Neural cell (in vitro differentiated cells): ENCODE results near the gene GALNT1. TPM values are rescaled to one million over a fixed set of nuclear protein-coding genes. Genes with fewer than 3 reads are reported as not detected.

Experiments used
- H2AFZ ChIP-seq: fragments of 200-600, 300-800 bp; sonication (generic), shearing (Covaris generic); 2 replicates; pipeline ENCODE4 v1.6.0; 2014; ENCODE audit warnings: low read depth, mild to moderate bottlenecking, antibody characterized with exemption, low read length, moderate library complexity
- H3F3A ChIP-seq: fragments of 200-600 bp; shearing (Covaris generic); 2 replicates; pipeline ENCODE4 v1.6.1; 2016; ENCODE audit warnings: mild to moderate bottlenecking, moderate library complexity, mixed read lengths, antibody characterized with exemption, low read length; ENCODE audit not compliant: insufficient read depth, poor library complexity, severe bottlenecking
- H3K27ac ChIP-seq: fragments of 200-600, 300-800 bp; sonication (generic), shearing (Covaris generic); 2 replicates; pipeline ENCODE4 v1.5.1; 2014; ENCODE audit warnings: mild to moderate bottlenecking, low read length, moderate library complexity
- H3K27me3 ChIP-seq: fragments of 300-800, 200-600 bp; sonication (generic), shearing (Covaris generic); 2 replicates; pipeline ENCODE4 v1.6.0; 2014; ENCODE audit warnings: mild to moderate bottlenecking, low read depth, low read length, moderate library complexity; ENCODE audit not compliant: insufficient read depth
- H3K36me3 ChIP-seq: fragments of 300-800, 200-600 bp; sonication (generic), shearing (Covaris generic); 2 replicates; pipeline ENCODE4 v1.5.1; 2014; ENCODE audit warnings: mild to moderate bottlenecking, antibody characterized with exemption, low read length, moderate library complexity; ENCODE audit not compliant: insufficient read depth
- H3K4me2 ChIP-seq: fragments of 300-800, 200-600 bp; sonication (generic), shearing (Covaris generic); 2 replicates; pipeline ENCODE4 v1.6.0; 2014; ENCODE audit warnings: mild to moderate bottlenecking, low read length
- H3K4me3 ChIP-seq: fragments of 300-800, 200-600 bp; sonication (generic), shearing (Covaris generic); 2 replicates; pipeline ENCODE4 v1.5.1; 2014; ENCODE audit warnings: mild to moderate bottlenecking, low read length, moderate library complexity
- H3K79me2 ChIP-seq: fragments of 200-600 bp; shearing (Covaris generic); replicated peaks from 2 replicates; pipeline ENCODE4 v1.6.0; 2014; ENCODE audit warnings: mild to moderate bottlenecking, low read length, moderate library complexity; ENCODE audit not compliant: insufficient read depth
- H3K9ac ChIP-seq: fragments of 300-800, 200-600 bp; sonication (generic), shearing (Covaris generic); 2 replicates; pipeline ENCODE4 v1.6.1; 2016; ENCODE audit warnings: mild to moderate bottlenecking, low read length, mixed read lengths
- H3K9me2 ChIP-seq: fragments of 200-600 bp; shearing (Covaris generic); 2 replicates; pipeline ENCODE4 v1.6.1; 2016; ENCODE audit warnings: mild to moderate bottlenecking, low read length, mixed read lengths; ENCODE audit not compliant: insufficient read depth
- H3K9me3 ChIP-seq: fragments of 200-600, 300-800 bp; sonication (generic), shearing (Covaris generic); 2 replicates; pipeline ENCODE4 v1.6.1; 2016; ENCODE audit warnings: mild to moderate bottlenecking, mixed run types, low read length, moderate library complexity, mixed read lengths
- H4K20me1 ChIP-seq: fragments of 200-600 bp; shearing (Covaris generic); 2 replicates; pipeline ENCODE4 v1.6.1; 2016; ENCODE audit warnings: mild to moderate bottlenecking, mixed run types; ENCODE audit not compliant: insufficient read depth
- CTCF ChIP-seq: fragments of 450-650 bp; IDR thresholded peaks from 2 replicates; pipeline ENCODE4 v1.5.1; 2014; ENCODE audit warnings: antibody characterized with exemption, mild to moderate bottlenecking, moderate library complexity; ENCODE audit not compliant: poor library complexity, severe bottlenecking
- EP300 ChIP-seq: fragments of 450-650 bp; conservative IDR thresholded peaks from 2 replicates; pipeline ENCODE4 v1.6.1; 2014; ENCODE audit warnings: antibody characterized with exemption, mild to moderate bottlenecking, moderate library complexity; ENCODE audit not compliant: poor library complexity, severe bottlenecking
- EZH2 ChIP-seq: fragments of 200-600, 300-800 bp; shearing (Covaris generic), sonication (generic); IDR thresholded peaks from 2 replicates; pipeline ENCODE4 v1.6.1; 2014; ENCODE audit warnings: antibody characterized with exemption, low read length, borderline replicate concordance, mild to moderate bottlenecking; ENCODE audit not compliant: insufficient read depth, poor library complexity, severe bottlenecking
- MXI1 ChIP-seq: fragments of 450-650 bp; conservative IDR thresholded peaks from 2 replicates; pipeline ENCODE4 v1.6.1; 2014; ENCODE audit warnings: antibody characterized with exemption, mild to moderate bottlenecking; ENCODE audit not compliant: poor library complexity, severe bottlenecking
- POLR2AphosphoS5 ChIP-seq: IDR thresholded peaks from 2 replicates; pipeline ENCODE4 v1.6.1; 2012
- RAD21 ChIP-seq: fragments of 450-650 bp; conservative IDR thresholded peaks from 2 replicates; pipeline ENCODE4 v1.6.1; 2014; ENCODE audit warnings: antibody characterized with exemption, mild to moderate bottlenecking, moderate library complexity
- REST ChIP-seq: IDR thresholded peaks from 2 replicates; pipeline ENCODE4 v1.6.1; 2012; ENCODE audit warnings: borderline replicate concordance
- SMC3 ChIP-seq: fragments of 450-650 bp; conservative IDR thresholded peaks from 2 replicates; pipeline ENCODE4 v1.6.1; 2014; ENCODE audit warnings: antibody characterized with exemption, mild to moderate bottlenecking, moderate library complexity; ENCODE audit not compliant: poor library complexity
- TAF1 ChIP-seq: IDR thresholded peaks from 2 replicates; pipeline ENCODE4 v1.6.1; 2012; ENCODE audit warnings: low read depth
- polyA plus RNA-seq: library from polyadenylated mRNA; depleted of rRNA; stranded (reverse); fragments of >200 nt; gene quantifications from 2 replicates; pipeline ENCODE4 v1.2.3, GENCODE V29; 2014

Gene GALNT1
- polyA plus RNA-seq, 1 donor from 2014 or later = 103 TPM

GRCh38 chr18:35692866-35693265, 111.3 kb downstream of the GALNT1 start:
- no peak overlapping the region for H3K4me3 ChIP-seq
- H3K4me2 ChIP-seq = no peak overlapping the region
- H2AFZ ChIP-seq = no peak overlapping the region
- no peak overlapping the region for H3K9ac ChIP-seq
- no peaks in the 10 kb centered on the region for H3K79me2 ChIP-seq
- H3K9me2 ChIP-seq = no peaks in the 10 kb centered on the region
- H3K36me3 ChIP-seq = no peaks in the 10 kb centered on the region
- H3K27me3 ChIP-seq = no peaks in the 10 kb centered on the region
- no peak overlapping the region for H3K27ac ChIP-seq
- H3F3A ChIP-seq = no peaks in the 10 kb centered on the region
- H3K9me3 ChIP-seq = no peaks in the 10 kb centered on the region
- no peak for TF ChIP-seq EP300
- TF ChIP-seq MXI1 = no peak
- no peak for TF ChIP-seq RAD21
- TF ChIP-seq SMC3 = no peak
- TF ChIP-seq REST = no peak
- no peak for TF ChIP-seq POLR2AphosphoS5
- no peak for TF ChIP-seq EZH2
- no peak for TF ChIP-seq CTCF
- TF ChIP-seq TAF1 = no peak
- H4K20me1 ChIP-seq = no peaks in the 10 kb centered on the region

GRCh38 chr18:35693829-35694228, 112.3 kb downstream of the GALNT1 start:
- H3K27me3 ChIP-seq = no peaks in the 10 kb centered on the region
- H3K4me3 ChIP-seq = no peak overlapping the region
- no peaks in the 10 kb centered on the region for H3K9me3 ChIP-seq
- no peaks in the 10 kb centered on the region for H3F3A ChIP-seq
- no peaks in the 10 kb centered on the region for H3K79me2 ChIP-seq
- no peak overlapping the region for H2AFZ ChIP-seq
- TF ChIP-seq REST (no peak), POLR2AphosphoS5 (no peak), CTCF (no peak), SMC3 (no peak), MXI1 (no peak), EZH2 (no peak)
- H4K20me1 ChIP-seq = no peaks in the 10 kb centered on the region
- no peak overlapping the region for H3K9ac ChIP-seq
- no peak overlapping the region for H3K27ac ChIP-seq
- H3K9me2 ChIP-seq = no peaks in the 10 kb centered on the region
- H3K36me3 ChIP-seq = no peaks in the 10 kb centered on the region
- H3K4me2 ChIP-seq = no peak overlapping the region
